Measurements from ENCODE around the gene ADCYAP1.

- no peak for TF ChIP-seq ZFP36 (IDR thresholded peaks at IDR 0.05; ENCODE audit: borderline replicate concordance, partially characterized antibody)
- no peak for TF ChIP-seq PBX3 (IDR thresholded peaks at IDR 0.05)
- TF ChIP-seq CTCF (IDR thresholded peaks at IDR 0.05): no peak
- TF ChIP-seq ELK1 (IDR thresholded peaks at IDR 0.05; ENCODE audit: low read depth, low read length): no peak
- no peak for TF ChIP-seq ZNF302 (CRISPR knock-in tag; IDR thresholded peaks at IDR 0.05)
- no peak for TF ChIP-seq BHLHE40 (IDR thresholded peaks at IDR 0.05; ENCODE audit: low read depth, low read length)
- TF ChIP-seq POLR2A (IDR thresholded peaks at IDR 0.05; ENCODE audit: low read length): no peak
Observed at GRCh38 chr18:907885-908757, 3.5 kb downstream of the ADCYAP1 start.

Data from A549 (cell line).